ENCODE results near the gene NOB1.
"Not testable (repeated sequence)": the region's sequence is repeated elsewhere in the genome, so short reads cannot be mapped to it uniquely, and the experiment has no call there.

The NOB1 gene

DNA sequence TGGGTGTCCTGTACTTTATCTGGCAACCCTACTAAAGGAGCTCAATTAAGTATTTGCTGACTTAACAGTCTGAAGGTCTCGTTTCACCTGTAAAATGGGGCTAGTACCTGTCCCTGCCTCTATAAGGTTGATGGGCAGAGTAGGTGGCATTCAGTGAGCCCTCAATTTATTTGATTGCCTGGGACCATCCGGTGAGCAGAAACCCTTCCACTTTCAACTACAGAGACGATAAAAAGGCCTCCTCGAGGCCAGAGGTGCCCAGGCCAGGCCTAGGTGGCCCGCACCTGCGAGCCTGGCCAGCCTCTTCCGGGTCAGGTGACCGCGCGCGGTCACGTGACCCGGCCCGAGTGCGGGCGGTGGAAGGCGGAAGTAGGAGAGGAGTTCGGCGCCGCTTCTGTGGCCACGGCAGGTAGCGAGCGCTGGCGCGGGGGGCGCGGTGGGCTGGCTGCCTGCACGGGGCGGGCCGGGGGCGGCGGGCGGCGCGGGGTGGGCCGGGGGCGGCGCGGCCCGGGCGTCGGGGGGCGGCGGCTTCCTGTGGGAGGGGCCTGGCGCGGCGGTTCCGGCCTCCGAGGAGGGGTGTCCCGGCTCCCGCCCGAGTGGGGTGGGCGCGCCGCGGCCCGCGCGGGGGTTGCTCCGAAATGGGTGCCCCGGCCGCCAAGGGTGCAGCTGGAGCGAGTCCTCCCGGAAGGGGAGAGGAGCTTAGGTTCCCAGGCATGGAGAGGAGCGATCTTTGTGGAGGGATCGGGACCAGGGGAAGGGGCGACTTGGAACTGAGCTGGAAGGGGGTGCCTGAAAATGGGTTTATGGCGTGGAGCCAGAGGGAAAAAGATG is 7.5 kb upstream of the NOB1 start, which contains the start of gene WWP2:
Gene WWP2 (plus strand): TSS at position 350 of the 831 bp plus-strand sequence. CDS start 24,679 bp downstream, outside the sequence.
- DNase-seq (ENCODE audit: low read depth in 2 of 2): peak; percentile 61 to 68

DNA sequence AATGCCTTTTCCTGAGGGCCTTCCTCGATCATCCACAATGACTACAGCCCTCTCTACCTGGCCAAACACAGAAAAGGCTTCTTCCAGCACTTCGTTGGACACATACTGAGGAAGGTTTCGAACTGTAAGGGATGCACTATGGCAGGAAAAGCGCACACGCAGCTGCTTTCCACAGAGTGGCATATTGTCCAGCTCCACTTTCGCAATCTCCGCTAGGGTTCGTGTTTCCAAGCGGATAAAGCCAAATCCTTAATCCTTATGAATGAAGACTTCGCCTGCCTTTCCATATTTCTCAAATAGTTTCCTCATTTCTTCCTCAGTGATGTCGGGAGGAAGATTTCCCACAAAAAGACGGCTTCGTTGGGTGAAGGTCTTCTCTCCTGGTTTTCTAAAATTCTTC is 2.6 kb upstream of the NOB1 start:
- DNase-seq (ENCODE audit: low read depth in 2 of 2): not testable (repeated sequence)

DNA sequence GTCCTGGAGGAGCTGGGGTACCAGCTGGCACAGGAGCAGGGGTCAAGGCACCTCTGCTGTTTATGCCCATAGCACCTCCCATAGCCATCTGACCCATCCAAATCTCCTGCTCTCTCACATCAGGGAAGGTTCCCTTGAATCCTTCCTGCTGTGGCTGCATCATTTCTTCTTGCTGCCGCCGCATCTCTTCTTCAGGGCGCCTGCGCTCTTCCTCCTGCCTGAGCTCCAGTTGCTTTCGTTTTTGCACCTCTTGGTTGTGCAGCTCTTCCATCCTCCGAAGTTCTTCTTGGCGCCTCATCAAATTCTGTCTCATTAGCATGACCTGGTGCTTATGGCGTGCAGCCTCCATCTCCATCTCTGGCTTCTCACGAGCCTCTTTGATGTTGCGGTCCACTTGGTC is 2.0 kb upstream of the NOB1 start:
- DNase-seq (ENCODE audit: low read depth in 2 of 2): no peak

DNA sequence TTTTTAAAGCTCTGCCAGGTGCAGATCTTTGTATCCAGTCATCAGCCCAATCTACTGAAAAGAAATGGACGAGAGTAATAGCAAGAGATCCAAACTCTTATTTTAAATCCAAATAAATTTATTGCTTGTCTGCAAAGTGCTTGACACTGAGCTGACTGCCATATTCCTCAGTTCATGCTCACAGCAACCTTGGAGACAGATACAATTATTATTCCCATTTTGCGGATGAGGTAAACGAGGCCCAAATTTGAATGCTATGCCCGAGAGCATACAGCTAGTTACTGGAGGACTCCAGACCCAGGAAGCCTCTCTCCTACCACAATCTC is 620 bp downstream of the NOB1 start:
- DNase-seq (ENCODE audit: low read depth in 2 of 2): no peak

DNA sequence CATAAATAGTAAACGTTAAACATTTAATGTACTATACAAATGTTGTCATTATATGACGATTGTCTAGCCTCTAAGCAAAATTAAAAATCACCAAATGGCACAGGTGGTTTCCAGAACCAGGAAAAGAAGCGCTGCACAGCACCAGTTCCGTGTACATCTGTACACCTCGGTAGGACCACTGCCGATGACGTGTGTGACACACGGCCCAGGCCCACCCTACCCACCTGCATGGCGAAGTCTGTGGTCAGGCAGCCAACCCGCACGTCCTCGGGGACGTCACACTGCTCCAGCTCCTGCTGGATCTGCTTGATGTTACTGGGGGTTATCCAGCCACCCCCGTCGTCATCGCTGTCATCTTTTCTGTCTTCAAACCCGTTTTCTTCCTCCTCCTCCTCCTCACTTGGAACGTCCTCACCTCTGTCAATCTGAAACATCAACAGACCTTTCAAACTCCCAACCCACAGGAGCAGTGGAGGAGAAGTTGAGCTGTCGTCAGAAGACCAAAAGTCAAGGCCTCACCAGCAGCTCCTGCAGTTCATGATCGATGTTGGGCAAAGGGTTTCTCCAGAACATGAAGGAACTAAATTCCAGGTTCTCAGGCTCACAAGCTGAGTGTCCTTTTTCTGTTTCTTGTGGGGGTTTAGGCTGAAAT is 5.9 kb downstream of the NOB1 start:
- no peak for DNase-seq (ENCODE audit: low read depth in 2 of 2)

DNA sequence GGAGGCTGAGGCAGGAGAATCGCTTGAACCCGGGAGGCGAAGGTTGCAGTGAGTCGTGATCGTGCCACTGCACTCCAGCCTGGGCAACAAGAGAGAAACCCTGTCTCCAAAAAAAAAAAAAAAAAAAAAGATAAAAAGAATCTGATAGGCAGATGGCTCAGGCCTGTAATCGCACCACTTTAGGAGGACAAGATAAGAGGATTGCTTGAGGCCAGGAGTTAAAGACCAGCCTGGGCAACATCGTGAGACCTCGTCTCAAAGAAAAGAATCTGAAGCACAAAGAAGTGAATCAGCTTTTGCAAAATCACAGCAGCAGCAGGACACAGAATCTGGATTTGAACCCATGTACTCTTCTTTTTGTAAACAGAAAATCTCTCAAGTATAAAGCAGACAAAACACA is 7.6 kb downstream of the NOB1 start:
- no peak for DNase-seq (ENCODE audit: low read depth in 2 of 2)

DNA sequence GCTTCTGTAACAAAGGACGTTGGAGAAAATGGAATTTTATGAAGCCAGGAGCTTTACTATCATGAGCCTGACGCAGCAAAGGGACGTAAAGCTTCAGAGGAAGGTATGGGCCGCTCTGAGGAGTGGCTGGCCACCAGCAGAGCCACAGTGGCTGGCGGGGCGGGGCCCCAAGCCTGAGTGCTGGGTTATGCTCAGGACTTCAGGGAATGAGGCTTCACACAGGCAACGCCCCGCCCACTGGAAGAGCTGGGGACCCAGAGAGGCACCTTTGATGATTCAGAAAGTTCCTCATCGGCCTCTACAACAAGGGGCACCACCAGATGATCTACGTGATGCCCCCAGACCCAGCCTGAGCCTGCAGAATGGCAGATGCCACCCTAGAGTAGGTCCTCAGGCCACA is 8.8 kb downstream of the NOB1 start:
- no peak for DNase-seq (ENCODE audit: low read depth in 2 of 2)

DNA sequence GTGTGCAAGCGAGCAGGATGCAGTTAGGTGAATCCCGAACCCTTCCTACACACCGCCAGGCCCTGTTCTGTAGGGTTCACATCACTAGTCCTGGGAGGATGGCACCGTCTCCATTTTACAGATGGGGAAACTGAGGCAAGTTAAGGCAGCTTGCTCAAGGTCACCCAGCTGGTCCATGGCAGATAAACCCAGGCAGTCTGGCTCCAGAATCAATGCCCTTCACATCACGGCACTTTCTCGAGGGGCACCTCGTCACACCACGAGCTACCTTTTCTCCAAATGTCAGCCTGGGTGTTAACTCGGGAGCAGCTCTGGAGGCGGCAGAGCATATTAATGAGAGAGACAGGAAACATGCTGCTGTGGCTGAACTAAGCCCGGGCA is 9.5 kb downstream of the NOB1 start:
- no peak for DNase-seq (ENCODE audit: low read depth in 2 of 2)

DNA sequence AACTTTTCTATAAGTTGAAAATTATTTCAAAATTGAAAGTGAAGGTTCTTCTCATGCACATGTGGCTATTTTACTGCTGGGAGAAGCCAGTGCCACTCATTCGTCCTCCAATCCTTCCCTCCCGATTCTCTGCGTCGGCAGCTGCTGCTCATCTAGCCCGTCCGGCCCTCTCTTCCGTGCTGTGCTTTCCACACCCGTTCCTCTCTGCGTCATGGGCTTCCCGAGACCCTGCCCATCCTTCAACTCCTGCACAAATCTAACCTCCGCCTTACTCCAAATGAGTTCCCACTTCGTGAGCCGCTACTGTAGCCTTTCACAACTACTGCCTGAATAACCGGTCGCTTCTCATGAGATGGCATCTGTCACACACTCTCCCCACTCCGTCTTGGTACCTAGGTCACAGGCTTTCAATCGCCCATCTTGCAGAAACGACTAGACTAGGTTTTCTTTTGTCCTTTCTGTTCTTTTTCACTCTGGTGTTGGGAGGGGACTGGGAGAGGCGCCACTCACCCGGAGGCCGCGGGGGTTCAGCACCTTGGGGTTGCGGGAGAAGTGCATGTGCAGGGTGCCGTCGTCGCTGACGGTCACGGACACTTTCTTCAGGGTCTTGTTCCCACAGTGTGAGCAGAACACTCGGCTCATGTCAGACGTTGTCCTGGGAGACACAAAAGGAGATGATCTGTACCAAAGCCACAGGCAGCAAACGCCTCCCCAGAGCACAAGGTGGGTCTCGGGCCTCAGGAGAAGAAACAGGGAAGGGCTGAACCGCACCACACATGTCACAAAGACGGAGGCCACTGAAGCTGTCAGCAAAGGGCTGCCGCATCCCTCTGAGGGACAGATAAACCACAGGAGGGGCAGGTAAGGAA is 10.1 kb downstream of the NOB1 start:
- no peak for DNase-seq (ENCODE audit: low read depth in 2 of 2)

DNA sequence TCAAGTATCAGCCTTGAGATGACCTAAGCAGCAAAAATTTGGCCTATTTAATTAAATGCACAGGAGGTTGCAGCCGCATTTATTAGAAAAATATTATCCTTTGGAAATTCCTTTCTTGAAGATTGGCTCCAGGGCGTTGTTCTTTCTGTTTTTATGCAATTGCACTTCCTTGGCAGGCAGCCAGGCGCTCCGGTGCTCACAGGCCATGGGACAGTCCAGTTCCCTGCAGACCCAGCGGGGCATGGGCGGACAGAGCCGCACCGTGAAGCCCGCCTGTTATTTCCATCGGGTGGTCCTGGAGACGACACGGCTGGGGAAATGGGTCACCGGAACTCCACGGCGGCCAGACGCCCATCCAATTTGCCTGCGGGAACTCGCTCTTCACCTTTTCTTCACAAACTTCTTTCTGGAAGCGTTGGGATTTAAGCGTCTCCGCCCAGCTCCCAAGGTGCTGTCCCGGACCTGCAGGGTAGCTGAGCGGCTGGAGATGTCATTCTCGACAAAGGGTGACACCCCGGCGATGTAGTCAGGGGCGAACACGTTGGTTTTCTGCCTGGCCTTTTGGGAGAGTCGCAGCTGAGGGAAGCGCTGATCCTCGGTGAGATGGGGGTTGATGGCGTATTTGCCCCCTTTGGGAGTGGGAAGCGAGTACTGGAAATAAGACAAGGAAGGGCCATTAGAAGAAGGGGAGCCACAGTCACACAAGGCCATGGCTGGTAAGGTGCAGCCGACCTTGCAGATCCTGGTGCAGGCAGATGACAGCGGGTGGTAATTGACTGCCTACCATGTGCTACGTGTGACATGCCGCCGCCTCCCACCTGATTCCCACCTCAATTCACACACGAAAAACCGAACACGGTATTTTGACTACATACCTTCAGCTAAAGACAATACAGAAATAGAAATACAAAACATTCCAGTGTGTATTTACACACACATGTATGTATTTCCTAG is 12.5 kb downstream of the NOB1 start:
- no peak for DNase-seq (ENCODE audit: low read depth in 2 of 2)

DNA sequence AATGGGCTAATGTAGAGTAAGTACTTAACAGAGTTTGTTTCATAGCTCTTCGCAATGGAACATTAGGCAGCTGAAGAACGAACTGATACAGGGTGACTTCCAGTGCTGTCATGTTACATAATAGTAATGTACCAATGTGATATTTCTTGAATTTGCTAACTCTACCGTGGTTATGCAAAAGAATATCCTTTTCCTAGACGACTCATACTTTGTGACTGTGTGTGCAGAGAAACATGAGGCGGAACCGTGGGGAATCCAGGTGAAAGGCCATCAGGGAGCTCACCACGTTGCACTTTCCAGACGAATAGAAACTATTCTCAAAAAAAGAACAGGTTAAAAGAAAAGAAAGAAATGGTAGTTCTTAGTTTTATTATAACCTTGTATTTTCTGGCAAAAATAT is 13.2 kb downstream of the NOB1 start:
- DNase-seq (ENCODE audit: low read depth in 2 of 2): no peak

DNA sequence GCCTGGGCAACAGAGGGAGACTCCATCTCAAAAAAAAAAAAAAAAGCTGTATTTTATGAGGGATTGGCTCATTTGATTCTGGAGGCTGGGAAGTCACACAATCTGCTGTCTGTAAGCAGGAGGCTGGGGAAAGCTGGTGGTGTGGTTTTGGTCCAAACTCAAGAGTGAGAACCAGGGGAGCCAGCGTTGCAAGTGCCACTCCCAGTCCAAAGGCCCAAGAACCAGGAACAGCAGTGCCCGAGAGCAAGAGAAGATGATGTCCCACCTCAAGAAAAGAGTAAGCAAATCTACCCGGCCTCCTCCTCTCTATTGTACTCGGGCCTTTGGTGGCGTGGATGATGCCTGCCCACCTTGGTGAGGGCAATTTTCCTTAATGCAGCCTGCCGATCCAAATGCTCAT is 22.6 kb downstream of the NOB1 start:
- DNase-seq (ENCODE audit: low read depth in 2 of 2): no peak

DNA sequence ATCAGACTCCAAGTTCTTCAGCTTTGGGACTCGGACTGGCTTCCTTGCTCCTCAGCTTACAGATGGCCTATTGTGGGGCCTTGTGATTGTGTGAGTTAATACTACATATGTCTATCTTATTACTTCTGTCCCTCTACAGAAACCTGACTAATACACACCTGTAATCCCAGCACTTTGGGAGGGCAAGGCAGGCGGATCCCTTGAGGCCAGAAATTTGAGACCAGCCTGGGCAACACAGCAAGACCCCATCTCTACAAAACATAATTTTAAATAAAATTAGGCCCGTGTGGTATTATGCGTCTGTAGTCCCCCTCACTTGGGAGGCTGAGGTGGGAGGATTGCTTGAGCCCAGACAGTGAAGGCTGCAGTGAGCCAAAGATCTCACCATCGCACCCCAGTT is 23.4 kb downstream of the NOB1 start:
- not testable (repeated sequence) for DNase-seq (ENCODE audit: low read depth in 2 of 2)

DNA sequence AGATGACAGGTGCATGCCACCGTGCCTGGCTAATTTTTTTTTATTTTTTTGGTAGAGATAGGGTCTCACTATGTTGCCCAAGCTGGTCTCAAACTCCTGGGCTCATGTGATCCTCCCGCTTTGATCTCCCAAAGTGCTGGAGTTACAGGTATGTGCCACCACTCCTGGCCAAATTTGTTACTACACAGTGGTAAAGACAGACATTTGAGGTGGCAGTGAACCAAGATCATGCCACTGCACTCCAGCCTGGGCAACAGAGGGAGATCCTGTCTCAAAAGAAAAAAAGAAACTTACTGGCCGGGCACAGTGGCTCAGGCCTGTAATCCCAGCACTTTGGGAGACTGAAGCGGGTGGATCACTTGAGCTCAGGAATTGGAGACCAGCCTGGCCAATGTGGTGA is 25.7 kb downstream of the NOB1 start:
- not testable (repeated sequence) for DNase-seq (ENCODE audit: low read depth in 2 of 2)

DNA sequence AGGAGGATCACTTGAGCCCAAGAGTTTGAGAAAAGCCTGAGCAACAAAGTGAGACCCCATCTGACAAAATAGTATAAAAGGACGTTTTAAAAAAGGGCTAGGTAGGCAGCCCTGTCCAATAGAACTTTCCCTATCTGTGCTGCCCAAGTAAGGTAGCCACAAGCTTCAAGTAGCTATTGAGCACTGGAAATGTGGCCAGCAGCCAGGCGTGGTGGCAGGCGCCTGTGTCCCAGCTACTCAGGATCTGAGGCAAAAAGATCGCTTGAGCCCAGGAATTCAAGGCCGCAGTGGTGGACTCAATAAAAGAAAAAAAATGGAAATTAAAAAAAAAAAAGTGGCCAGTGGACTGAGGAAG is 26.8 kb downstream of the NOB1 start:
- no peak for DNase-seq (ENCODE audit: low read depth in 2 of 2)

DNA sequence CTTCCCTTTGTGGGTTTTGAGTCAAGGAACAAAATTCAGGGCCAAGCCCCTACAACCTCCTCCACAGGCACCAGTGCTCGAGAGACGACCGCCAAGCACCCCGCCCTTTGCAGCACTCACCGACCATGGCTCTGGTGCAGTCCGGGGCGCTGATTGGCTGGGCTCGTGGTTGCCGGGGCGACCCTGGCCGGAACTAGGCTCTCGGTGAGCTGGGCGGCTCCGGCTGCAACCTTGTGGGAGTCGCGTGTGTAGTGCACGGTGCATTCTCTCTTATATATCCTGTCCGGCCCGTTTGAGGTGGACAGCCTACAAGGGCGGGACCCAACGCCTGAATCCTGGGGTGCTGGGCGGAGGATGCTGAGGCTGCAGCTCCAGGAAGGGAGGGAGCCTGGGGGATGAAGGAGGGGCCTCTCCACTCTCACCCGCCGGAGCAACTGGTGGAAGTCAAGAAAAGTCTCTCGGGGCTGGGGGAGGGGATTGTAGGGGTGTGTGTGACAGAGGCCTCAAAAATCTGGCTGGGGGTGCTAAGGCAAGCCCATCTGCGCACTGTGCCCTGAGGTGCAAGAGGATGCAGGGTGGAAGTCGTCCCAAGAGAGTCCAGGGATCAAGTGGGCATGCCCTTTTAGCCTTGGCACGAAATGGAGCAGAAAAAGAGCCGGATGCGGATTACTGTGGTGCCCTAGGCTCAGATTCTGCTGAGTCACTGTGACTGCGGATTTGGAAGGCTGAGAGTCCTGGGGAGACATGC is 28.2 kb downstream of the NOB1 start, which contains the start of gene NQO1:
Gene NQO1 (minus strand): TSS at position 248 of the 748 bp plus-strand sequence. CDS start 121 bp downstream, at position 127.
- peak; percentile 86 to 88 for DNase-seq (ENCODE audit: low read depth in 2 of 2)

DNA sequence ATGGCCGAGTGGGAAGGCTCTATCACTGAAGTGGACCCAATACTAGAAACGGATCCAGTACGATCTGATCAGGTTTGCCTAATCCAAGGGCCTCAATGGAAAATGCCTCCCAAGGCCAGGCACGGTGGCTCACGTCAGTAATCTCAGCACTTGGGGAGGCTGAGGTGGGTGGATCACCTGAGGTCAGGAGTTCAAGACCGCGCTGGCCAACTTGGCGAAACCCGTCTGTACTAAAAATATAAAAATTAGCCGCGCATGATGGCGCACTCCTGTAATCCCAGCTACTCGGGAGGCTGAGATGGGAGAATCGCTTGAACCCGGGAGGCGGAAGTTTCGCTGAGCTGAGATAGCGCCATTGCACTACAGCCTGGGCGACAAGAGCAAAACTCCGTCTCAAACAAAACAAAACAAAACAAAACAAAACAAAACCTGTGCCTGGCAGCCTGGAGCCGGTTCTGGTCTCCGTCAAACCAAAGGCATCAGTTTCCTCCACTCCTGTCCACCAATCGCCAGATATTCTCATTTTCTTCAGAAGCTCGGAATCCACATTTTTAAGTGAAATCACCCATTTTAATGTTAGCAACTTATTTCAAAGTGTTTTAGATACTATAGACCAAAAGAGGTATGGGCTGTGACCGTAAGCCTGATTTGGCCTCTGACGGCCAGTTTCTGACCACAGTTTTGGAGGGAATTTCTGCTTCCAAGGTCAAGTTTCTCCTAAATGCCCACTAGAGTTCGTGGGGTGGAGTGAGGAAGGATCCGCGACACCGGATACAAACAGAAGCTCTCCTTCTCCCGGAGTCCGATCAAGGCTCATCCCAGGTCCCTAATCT is 29.0 kb downstream of the NOB1 start:
- no peak for DNase-seq (ENCODE audit: low read depth in 2 of 2)

DNA sequence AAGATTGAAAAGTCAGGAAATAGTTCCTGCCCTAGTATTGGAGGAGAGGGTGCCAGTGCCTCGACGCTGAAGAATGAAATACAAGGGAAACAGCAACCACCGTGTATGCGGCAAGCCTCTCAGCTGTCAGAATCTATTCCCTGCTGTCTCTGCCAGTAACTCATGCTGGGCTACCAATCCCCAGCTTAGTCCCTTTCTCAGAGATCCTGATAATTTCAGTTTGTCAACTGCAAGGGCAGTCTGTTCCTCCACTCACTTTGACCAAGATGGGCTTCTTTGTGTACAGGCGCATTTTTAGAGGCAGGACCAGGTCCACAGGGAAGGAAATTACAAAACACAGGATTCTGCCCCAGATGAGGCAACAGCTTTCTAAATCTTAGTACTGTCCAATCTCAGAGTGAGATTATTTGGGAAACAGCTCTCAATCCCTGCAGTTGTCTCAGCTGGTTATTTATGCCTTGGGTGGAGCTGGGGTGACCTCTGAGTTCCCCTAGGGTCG is 29.7 kb downstream of the NOB1 start:
- no peak for DNase-seq (ENCODE audit: low read depth in 2 of 2)

DNA sequence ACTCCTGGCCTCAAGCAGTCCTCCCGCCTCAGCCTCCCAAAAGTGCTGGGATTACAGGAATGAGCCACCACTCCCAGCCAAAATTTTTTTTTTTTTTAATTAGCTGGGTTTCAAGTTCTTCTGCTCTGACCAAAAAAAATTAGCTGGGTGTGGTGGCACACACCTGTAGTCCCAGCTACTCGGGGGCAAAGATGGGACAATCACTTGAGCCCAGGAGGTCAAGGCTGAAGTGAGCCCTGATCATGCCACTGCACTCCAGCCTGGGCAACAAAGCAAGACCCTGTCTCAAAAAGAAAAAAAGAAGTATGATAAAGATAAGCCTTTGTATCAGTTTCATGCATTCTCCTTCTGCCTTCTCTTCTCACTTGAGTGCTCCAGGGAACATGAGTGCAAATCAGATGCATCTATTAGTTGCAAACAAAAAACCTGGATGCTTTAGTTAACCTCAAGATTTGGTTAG is 30.3 kb downstream of the NOB1 start:
- DNase-seq (ENCODE audit: low read depth in 2 of 2): no peak
